ENCODE measurements around the gene INPP5A. TPM values are rescaled to one million over a fixed set of nuclear protein-coding genes. Genes with fewer than 3 reads are reported as not detected.
A peak's percentile ranks its signal among the peaks of the same experiment; 100 is the strongest.

INPP5A gene
- total RNA-seq, 1 donor from 2014 or later = 14.2 TPM

DNA sequence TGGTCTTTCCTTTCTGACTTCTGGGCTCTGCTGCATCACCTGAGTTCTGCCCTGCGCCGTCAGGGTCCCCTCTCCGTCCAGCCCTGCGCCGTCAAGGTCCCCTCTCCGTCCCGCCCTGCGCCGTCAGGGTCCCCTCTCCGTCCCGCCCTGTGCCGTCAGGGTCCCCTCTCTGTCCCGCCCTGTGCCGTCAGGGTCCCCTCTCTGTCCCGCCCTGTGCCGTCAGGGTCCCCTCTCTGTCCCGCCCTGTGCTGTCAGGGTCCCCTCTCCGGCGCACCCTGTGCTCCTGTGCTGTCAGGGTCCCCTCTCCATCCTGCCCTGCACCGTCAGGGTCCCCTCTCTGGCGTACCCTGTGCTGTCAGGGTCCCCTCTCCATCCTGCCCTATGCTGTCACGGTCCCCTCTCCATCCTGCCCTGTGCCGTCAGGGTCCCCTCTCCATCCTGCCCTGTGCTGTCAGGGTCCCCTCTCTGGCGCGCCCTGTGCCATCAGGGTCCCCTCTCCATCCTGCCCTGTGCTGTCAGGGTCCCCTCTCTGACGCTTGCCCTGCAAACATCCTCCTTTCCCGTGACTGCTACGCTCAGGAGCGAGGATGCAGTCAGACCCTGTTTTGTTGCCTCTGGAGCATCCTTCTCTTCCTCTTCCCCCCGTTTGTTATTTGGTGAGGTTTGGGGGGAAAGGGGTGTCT, 66.4 kb downstream of the INPP5A start:
- H3K9ac ChIP-seq = no peak overlapping the region
- H3K9me3 Mint-ChIP-seq = peaks cover 27% of the 10 kb centered on the region
- H3K36me3 ChIP-seq = no peaks in the 10 kb centered on the region
- DNase-seq (ENCODE audit: low spot score) = no peak
- no peak overlapping the region for H2AFZ ChIP-seq (replicated peaks)
- H3K79me2 ChIP-seq (ENCODE audit: low read depth) = peaks cover 6% of the 10 kb centered on the region
- H3K4me1 ChIP-seq = no peaks in the 10 kb centered on the region
- no peak overlapping the region for H3K4me2 ChIP-seq
- H3K27ac ChIP-seq = no peak overlapping the region
- H3K36me3 Mint-ChIP-seq = peaks cover 11% of the 10 kb centered on the region
- no peaks in the 10 kb centered on the region for H3K9me3 ChIP-seq (ENCODE audit: low read depth)
- no peaks in the 10 kb centered on the region for H3K27me3 ChIP-seq
- peaks cover 22% of the 10 kb centered on the region for H3K4me1 Mint-ChIP-seq
- no peak for TF ChIP-seq EZH2phosphoT487 (IDR thresholded peaks at IDR 0.05)
- no peak for TF ChIP-seq EZH2 (IDR thresholded peaks at IDR 0.05)
- TF ChIP-seq, protein P1, sequence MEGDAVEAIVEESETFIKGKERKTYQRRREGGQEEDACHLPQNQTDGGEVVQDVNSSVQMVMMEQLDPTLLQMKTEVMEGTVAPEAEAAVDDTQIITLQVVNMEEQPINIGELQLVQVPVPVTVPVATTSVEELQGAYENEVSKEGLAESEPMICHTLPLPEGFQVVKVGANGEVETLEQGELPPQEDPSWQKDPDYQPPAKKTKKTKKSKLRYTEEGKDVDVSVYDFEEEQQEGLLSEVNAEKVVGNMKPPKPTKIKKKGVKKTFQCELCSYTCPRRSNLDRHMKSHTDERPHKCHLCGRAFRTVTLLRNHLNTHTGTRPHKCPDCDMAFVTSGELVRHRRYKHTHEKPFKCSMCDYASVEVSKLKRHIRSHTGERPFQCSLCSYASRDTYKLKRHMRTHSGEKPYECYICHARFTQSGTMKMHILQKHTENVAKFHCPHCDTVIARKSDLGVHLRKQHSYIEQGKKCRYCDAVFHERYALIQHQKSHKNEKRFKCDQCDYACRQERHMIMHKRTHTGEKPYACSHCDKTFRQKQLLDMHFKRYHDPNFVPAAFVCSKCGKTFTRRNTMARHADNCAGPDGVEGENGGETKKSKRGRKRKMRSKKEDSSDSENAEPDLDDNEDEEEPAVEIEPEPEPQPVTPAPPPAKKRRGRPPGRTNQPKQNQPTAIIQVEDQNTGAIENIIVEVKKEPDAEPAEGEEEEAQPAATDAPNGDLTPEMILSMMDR (IDR thresholded peaks at IDR 0.05) = no peak
- peaks cover 6% of the 10 kb centered on the region for H3K27me3 Mint-ChIP-seq (ENCODE audit: insufficient read depth, low read depth)
- H3K4me3 Mint-ChIP-seq = no peak overlapping the region
- no peak overlapping the region for H3K4me3 ChIP-seq
- no peaks in the 10 kb centered on the region for H4K20me1 ChIP-seq (ENCODE audit: low read depth)
- H3F3A ChIP-seq (ENCODE audit: low read depth) = peaks cover 6% of the 10 kb centered on the region
- H3K27ac Mint-ChIP-seq = peak overlapping the region; percentile 96

GRCh38 chr10:132604686-132605085, 67.1 kb downstream of the INPP5A start:
- Histone ChIP-seq H3K4me2 (no peak overlapping the region), H3F3A (ENCODE audit: low read depth) (peaks cover 6% of the 10 kb centered on the region), H3K4me3 (no peak overlapping the region), H4K20me1 (ENCODE audit: low read depth) (no peaks in the 10 kb centered on the region), H2AFZ (replicated peaks) (no peak overlapping the region), H3K9ac (no peak overlapping the region), H3K27me3 (no peaks in the 10 kb centered on the region), H3K9me3 (ENCODE audit: low read depth) (no peaks in the 10 kb centered on the region), H3K36me3 (no peaks in the 10 kb centered on the region), H3K27ac (no peak overlapping the region), H3K4me1 (no peaks in the 10 kb centered on the region), H3K79me2 (ENCODE audit: low read depth) (peaks cover 6% of the 10 kb centered on the region)
- Mint-ChIP-seq H3K4me3 (no peak overlapping the region), H3K4me1 (peaks cover 26% of the 10 kb centered on the region), H3K9me3 (peaks cover 26% of the 10 kb centered on the region), H3K27me3 (ENCODE audit: insufficient read depth, low read depth) (peaks cover 6% of the 10 kb centered on the region), H3K36me3 (peaks cover 11% of the 10 kb centered on the region), H3K27ac (peak overlapping the region; percentile 96)
- TF ChIP-seq EZH2phosphoT487 (IDR thresholded peaks at IDR 0.05) = no peak
- TF ChIP-seq, protein P1 (IDR thresholded peaks at IDR 0.05) = no peak
- no peak for TF ChIP-seq EZH2 (IDR thresholded peaks at IDR 0.05)
- DNase-seq (ENCODE audit: low spot score) = no peak

GRCh38 chr10:132605390-132605789, 67.8 kb downstream of the INPP5A start:
- no peak overlapping the region for H2AFZ ChIP-seq (replicated peaks)
- H3K4me2 ChIP-seq = no peak overlapping the region
- no peaks in the 10 kb centered on the region for H3K4me1 ChIP-seq
- no peak overlapping the region for H3K9ac ChIP-seq
- H4K20me1 ChIP-seq (ENCODE audit: low read depth) = no peaks in the 10 kb centered on the region
- Mint-ChIP-seq H3K4me1 (peaks cover 26% of the 10 kb centered on the region), H3K4me3 (no peak overlapping the region), H3K36me3 (peaks cover 6% of the 10 kb centered on the region), H3K9me3 (peaks cover 21% of the 10 kb centered on the region), H3K27ac (no peak overlapping the region), H3K27me3 (ENCODE audit: insufficient read depth, low read depth) (peaks cover 6% of the 10 kb centered on the region)
- H3K36me3 ChIP-seq = no peaks in the 10 kb centered on the region
- no peak for DNase-seq (ENCODE audit: low spot score)
- no peaks in the 10 kb centered on the region for H3K9me3 ChIP-seq (ENCODE audit: low read depth)
- peaks cover 5% of the 10 kb centered on the region for H3K79me2 ChIP-seq (ENCODE audit: low read depth)
- H3K27me3 ChIP-seq = no peaks in the 10 kb centered on the region
- TF ChIP-seq EZH2phosphoT487 (IDR thresholded peaks at IDR 0.05) (no peak), EZH2 (IDR thresholded peaks at IDR 0.05) (no peak)
- TF ChIP-seq, protein P1 (IDR thresholded peaks at IDR 0.05) = no peak
- no peak overlapping the region for H3K27ac ChIP-seq
- H3K4me3 ChIP-seq = no peak overlapping the region
- peaks cover 6% of the 10 kb centered on the region for H3F3A ChIP-seq (ENCODE audit: low read depth)
